HG02884 (cell line): ENCODE results near the gene DOCK7.
"Not testable (repeated sequence)": the region's sequence is repeated elsewhere in the genome, so short reads cannot be mapped to it uniquely, and the experiment has no call there.

Source experiments
- ATAC-seq: cut with Tn5 transposase; IDR thresholded peaks from one replicate; pipeline ENCODE4 v1.9.1; 2021; ENCODE audit warnings: mild to moderate bottlenecking, moderate library complexity; ENCODE audit not compliant: unreplicated experiment

The DOCK7 gene

GRCh38 chr1:62530516-62531154 lies 157.6 kb downstream of the DOCK7 start:
- ATAC-seq = no peak

GRCh38 chr1:62529227-62529626 lies 159.0 kb downstream of the DOCK7 start:
- ATAC-seq = no peak

- no peak for ATAC-seq
Measured at GRCh38 chr1:62528015-62528414, 160.2 kb downstream of the DOCK7 start.

DNA sequence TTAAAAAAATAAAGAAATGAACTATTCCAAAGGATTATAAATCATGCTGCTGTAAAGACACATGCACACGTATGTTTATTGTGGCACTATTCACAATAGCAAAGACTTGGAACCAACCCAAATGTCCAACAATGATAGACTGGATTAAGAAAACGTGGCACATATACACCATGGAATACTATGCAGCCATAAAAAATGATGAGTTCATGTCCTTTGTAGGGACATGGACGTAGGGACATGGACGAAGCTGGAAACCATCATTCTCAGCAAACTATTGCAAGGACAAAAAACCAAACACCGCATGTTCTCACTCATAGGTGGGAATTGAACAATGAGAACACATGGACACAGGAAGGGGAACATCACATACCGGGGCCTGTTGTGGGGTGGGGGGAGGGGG lies 160.8 kb downstream of the DOCK7 start:
- not testable (repeated sequence) for ATAC-seq

- no peak for ATAC-seq
Measured at GRCh38 chr1:62523860-62524259, 164.3 kb downstream of the DOCK7 start.

DNA sequence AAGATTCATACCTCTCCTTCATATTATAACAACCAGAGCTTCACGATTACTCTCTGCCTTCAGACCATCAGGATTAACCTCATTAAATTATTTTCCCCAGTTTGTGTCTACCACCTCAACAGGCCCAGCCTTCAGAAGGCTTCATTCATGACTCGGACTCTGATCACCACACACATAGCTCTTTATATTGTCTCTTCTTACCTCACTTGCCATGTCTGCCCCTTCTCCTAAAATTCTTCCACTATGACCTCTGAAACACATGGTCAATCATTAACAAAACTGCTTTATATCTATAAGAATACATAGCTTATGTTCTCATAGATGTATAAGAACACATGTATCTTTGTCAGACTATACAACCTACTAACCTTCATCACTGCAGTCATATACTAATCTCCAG lies 171.6 kb downstream of the DOCK7 start:
- ATAC-seq = no peak

- no peak for ATAC-seq
Measured at GRCh38 chr1:62514746-62515423, 173.3 kb downstream of the DOCK7 start.

DNA sequence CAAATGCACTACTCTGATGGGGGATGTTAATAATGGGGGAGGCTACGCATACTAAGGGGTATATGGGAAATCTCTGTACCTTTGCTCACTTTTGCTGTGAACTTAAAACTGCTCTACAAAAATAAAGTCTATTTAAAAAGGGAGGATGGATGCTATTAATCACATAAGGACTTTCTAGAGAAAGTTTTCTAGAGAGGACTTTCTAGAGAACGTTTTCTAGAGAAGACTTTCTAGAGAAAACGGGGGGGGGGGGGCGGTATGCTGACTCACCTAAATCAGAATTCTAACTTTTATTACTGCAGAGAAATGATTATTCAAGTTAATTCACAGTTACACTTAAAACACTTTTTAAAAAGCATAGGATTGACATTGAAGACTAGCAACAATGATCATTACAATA lies 175.2 kb downstream of the DOCK7 start:
- no peak for ATAC-seq

DNA sequence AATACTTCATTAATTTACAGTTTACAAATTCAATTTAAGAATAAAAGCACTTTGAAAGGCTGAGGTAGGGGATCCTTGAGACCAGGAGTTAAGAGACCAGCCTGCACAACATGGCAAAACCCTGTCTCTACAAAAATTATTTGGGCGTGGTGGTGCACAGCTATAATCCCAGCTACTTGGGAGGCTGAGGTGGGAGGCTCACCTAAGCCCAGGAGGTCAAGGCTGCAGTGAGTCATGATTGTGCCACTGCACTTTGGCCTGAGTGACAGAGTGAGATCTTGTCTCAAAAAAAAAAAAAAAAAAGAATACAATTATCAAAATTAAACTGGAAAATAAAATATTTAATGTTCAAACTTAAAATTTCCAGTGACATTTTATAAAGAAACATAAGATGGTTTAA lies 179.2 kb downstream of the DOCK7 start:
- ATAC-seq = no peak

GRCh38 chr1:62508187-62508758 lies 179.9 kb downstream of the DOCK7 start:
- ATAC-seq = no peak

DNA sequence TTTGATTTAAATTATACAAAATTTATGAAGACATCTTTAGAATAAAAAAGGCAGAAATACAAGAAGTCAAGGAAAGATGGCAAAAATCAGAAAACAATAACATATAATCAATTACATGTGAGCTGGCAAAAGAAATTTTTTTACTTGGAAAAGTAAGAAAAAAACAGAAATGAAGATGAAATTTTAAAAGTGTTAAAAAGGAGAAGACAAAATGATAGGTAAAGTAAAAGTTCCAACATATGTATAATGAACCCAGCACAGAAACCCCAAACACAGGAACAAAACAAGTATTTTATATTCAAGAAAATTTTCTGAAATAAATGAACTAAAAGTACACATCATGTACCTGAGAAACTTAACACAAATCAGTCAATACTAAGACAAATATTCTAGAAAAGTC lies 188.0 kb downstream of the DOCK7 start:
- no peak for ATAC-seq

DNA sequence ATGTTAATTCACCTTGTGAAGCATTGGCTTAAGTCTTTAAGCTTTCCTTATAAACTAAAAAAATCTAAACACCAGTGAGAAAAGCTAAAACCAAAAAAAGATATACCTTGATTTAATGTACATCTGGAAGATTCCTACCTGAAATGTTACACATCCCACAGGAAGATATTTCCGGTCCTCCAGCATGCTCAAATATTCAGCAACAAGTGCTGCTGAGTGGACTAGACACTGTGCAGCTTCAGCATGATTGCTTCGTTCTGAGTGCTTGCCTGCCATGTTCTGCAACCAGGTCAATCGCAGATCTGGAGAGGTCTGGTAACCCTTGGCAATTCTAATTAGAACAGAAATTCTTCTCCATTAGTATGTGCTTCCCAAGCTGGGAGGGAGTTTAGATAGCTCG lies 194.0 kb downstream of the DOCK7 start:
- ATAC-seq = no peak

- no peak for ATAC-seq
Measured at GRCh38 chr1:62493656-62494055, 194.5 kb downstream of the DOCK7 start.

DNA sequence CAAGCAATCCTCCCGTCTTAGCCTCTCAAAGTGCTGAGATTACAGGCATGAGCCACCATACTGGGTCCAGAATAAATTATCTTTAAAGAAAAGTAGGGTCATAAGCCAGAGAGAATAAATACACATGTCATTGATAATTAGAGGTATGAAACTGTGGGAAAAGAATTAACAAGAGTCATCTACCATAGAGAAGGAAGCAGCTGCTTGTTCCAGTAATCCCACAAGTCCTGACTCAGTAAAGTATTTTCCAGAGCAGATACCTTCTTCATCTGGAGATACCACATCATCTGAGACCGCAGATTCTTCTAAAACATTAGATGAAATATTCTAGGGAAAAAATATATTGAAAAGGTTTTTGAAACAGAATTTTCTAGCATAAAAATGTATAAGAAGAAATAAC lies 195.7 kb downstream of the DOCK7 start:
- no peak for ATAC-seq

GRCh38 chr1:62487956-62488355 lies 200.2 kb downstream of the DOCK7 start:
- ATAC-seq = no peak

DNA sequence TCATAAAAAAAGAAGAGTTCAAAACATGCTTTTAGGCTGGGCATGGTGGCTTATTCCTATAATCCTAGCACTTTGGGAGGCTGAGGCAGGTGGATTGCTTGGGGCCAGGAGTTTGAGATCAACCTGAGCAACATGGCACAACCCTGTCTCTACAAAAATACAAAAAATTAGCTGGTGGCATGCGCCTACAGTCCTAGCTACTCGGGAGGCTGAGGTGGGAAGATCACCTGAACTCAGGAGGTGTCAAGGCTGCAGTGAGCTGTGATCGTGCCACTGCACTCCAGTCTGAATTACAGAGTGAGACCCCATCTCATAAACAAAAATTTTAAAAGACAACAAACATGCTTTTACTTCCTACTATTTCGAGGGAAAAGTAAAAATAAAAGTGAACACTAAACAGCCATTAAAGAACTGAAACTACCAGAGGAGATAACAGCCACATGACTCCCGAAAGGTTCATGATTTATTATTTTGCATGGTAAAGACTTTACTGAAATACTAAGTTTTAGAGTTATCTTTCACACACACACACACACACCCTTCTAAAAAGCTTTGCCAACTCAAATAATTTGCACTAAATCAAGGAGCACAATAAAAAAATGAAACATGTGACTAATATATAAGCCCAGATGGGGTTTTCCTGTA lies 203.2 kb downstream of the DOCK7 start:
- ATAC-seq = no peak

DNA sequence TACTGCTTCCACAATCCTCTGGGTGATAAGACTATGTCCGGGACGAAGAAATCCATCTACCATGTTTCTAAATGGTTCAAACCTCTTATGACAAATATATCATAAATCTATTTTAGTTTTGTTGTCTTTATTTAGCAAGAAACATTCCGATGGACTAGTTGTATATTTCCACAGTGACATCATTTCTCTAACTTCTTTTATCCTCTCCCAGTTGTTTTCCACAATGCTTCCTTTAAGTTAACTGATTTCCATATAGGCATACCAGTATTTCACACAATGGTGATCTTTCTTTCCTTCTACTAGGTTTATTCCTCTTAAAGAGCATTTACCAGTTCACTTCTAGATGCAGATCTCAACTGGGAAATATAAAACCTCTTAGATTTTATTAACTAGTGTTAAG lies 206.5 kb downstream of the DOCK7 start:
- ATAC-seq = no peak

DNA sequence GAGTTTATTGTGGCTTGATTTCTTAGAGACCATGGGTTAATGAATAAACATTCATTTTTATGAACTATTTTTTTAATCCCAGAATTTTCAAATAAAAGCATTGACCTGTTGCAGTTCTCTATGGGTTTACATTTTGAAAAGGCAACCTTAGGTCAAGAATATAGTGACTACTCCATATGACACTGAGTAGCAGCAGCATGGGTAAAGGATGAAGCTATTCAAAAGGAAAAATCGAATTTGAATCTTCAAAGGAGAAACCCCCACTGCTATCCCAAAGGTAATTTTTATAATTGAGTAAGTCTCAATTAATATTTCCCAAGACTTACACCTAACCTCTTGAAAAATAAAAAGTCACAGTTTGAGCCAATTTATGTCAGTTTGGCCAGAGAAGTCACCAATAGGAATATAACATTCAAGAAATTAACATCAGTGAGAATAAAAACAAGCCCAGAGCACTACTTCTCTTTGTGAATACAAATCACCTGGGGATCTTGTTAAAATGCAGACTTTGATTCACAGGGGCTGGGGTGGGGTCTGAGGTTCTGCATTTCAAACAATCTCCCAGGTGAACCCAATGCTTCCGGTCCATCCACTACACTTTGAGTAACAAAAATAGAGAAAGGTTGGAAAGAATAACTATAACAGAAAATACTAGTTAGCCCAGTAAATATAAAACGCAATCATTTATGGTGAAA lies 211.5 kb downstream of the DOCK7 start:
- ATAC-seq = no peak

- no peak for ATAC-seq
Measured at GRCh38 chr1:62467092-62467491, 221.1 kb downstream of the DOCK7 start.

DNA sequence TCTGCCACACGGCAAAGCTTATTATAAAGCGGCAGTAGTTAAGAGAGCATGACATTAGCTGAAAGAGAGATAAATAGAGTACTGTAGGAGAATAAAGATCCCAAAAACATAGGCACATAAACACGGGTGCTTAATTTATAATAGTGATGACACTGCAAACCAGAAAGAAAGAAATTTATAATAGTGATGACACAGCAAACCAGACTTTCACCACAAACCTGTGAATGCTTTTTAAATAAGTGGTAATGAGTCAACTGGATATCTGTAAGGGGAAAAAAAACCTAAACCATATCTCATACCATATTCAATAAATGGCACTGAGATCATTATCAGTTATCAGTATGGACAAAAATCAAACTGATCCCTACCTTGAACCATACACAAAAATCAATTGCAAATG lies 225.8 kb downstream of the DOCK7 start:
- no peak for ATAC-seq

DNA sequence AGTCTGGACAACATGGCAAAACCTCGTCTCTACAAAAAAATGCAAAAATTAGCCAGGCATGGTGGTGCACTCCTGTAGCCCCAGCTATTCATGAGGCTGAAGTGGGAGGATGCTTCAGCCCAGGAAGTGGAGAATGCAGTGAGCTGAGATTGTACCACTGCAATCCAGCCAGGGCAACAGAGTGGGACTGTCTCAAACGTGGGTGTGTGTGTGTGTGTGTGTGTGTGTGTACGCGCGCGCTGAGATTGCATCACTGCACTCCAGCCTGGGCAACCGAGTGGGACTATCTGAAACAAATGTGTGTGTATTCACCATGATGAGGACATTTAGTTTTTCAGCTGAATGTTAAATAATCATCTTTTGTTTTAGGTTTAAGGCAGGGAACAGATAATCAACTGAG lies 230.2 kb downstream of the DOCK7 start:
- ATAC-seq = no peak
